Muscle of leg (tissue), 11 donors: ENCODE results near the gene CASKIN1. TPM values are rescaled to one million over a fixed set of nuclear protein-coding genes. Genes with fewer than 3 reads are reported as not detected.

Experiments
- DNase-seq: peaks from one replicate; pipeline ENCODE4 v3.0.0; 2013
- H3K27ac ChIP-seq: one replicate; pipeline ENCODE4 v1.5.1; 2013; ENCODE audit warnings: mild to moderate bottlenecking, low read length, control low read depth
- H3K27me3 ChIP-seq: one replicate; pipeline ENCODE4 v1.6.1; 2013; ENCODE audit warnings: low read length; ENCODE audit not compliant: control insufficient read depth, insufficient read depth
- H3K36me3 ChIP-seq: one replicate; pipeline ENCODE4 v1.6.1; 2013; ENCODE audit warnings: low read length; ENCODE audit not compliant: control insufficient read depth, insufficient read depth
- H3K4me1 ChIP-seq: one replicate; pipeline ENCODE4 v1.6.1; 2013; ENCODE audit warnings: low read length; ENCODE audit not compliant: control insufficient read depth, insufficient read depth
- H3K4me3 ChIP-seq: one replicate; pipeline ENCODE4 v1.5.1; 2013; ENCODE audit warnings: low read length, control low read depth
- H3K9me3 ChIP-seq: replicated peaks from 2 replicates; pipeline ENCODE4 v1.6.1; 2013; ENCODE audit warnings: low read depth, low read length; ENCODE audit not compliant: control insufficient read depth
- WGBS: methylation state at CpG from one replicate; pipeline ENCODE4 v1.1.5; 2013; ENCODE audit warnings: missing lambda C conversion rate; ENCODE audit not compliant: insufficient coverage; 5-methylcytosine and 5-hydroxymethylcytosine counted together
- polyA plus RNA-seq, 8 donors: library from polyadenylated mRNA; unstranded; fragments of 120-200 nt; gene quantifications; one replicate each; pipeline versions ENCODE4 v1.2.1 to v1.2.3, GENCODE V29; 2013; ENCODE audit warnings: inconsistent platforms in 1 of 8, low replicate concordance in 1 of 8; ENCODE audit not compliant: insufficient read length in 8 of 8, insufficient read depth in 1 of 8
- total RNA-seq: library from RNA; stranded (reverse); fragments of 120-200 nt; gene quantifications from one replicate; pipeline ENCODE4 v1.2.4, GENCODE V29; 2013

Gene CASKIN1
- total and polyA plus RNA-seq, 9 donors, result 0.75 to 2.4 (median 1.8) TPM

GRCh38 chr16:2195322-2196161, 863 bp downstream of the CASKIN1 start:
- Histone ChIP-seq H3K4me3 (peak overlapping the region; percentile 24), H3K4me1 (peaks cover 18% of the 10 kb centered on the region), H3K9me3 (no peaks in the 10 kb centered on the region), H3K36me3 (no peaks in the 10 kb centered on the region), H3K27me3 (peaks cover 50% of the 10 kb centered on the region), H3K27ac (no peak overlapping the region)
- DNase-seq, result no peak
- 0% methylated on average over 34 of the region's 49 CpGs for WGBS

GRCh38 chr16:2194852-2195321, 1.5 kb downstream of the CASKIN1 start:
- WGBS, result 26% methylated on average over 5 of the region's 10 CpGs
- Histone ChIP-seq H3K27ac (no peak overlapping the region), H3K27me3 (peaks cover 50% of the 10 kb centered on the region), H3K9me3 (no peaks in the 10 kb centered on the region), H3K4me1 (peaks cover 18% of the 10 kb centered on the region), H3K4me3 (no peak overlapping the region), H3K36me3 (no peaks in the 10 kb centered on the region)
- DNase-seq, result peak; percentile 57

GRCh38 chr16:2194166-2194834, 2.1 kb downstream of the CASKIN1 start:
- H3K9me3 ChIP-seq, result no peaks in the 10 kb centered on the region
- no peak overlapping the region for H3K4me3 ChIP-seq
- 30% methylated on average over 6 of the region's 16 CpGs for WGBS
- H3K36me3 ChIP-seq, result no peaks in the 10 kb centered on the region
- H3K27me3 ChIP-seq, result peaks cover 45% of the 10 kb centered on the region
- H3K27ac ChIP-seq, result no peak overlapping the region
- H3K4me1 ChIP-seq, result peaks cover 18% of the 10 kb centered on the region
- peak; percentile 65 for DNase-seq

GRCh38 chr16:2191446-2191706, 5.0 kb downstream of the CASKIN1 start:
- 66% methylated on average over 11 of the region's 11 CpGs for WGBS
- no peaks in the 10 kb centered on the region for H3K36me3 ChIP-seq
- no peak overlapping the region for H3K4me3 ChIP-seq
- peaks cover 25% of the 10 kb centered on the region for H3K27me3 ChIP-seq
- DNase-seq, result no peak
- H3K9me3 ChIP-seq, result no peaks in the 10 kb centered on the region
- H3K4me1 ChIP-seq, result peaks cover 18% of the 10 kb centered on the region
- H3K27ac ChIP-seq, result no peak overlapping the region

- Histone ChIP-seq H3K27me3 (peaks cover 24% of the 10 kb centered on the region), H3K4me3 (no peak overlapping the region), H3K9me3 (no peaks in the 10 kb centered on the region), H3K27ac (no peak overlapping the region), H3K36me3 (peaks cover 3% of the 10 kb centered on the region), H3K4me1 (peaks cover 17% of the 10 kb centered on the region)
- 63% methylated on average over 20 of the region's 25 CpGs for WGBS
- no peak for DNase-seq
Measured at GRCh38 chr16:2190659-2191445, 5.6 kb downstream of the CASKIN1 start.

- Histone ChIP-seq H3K9me3 (no peaks in the 10 kb centered on the region), H3K27ac (no peak overlapping the region), H3K36me3 (peaks cover 3% of the 10 kb centered on the region), H3K4me1 (peaks cover 10% of the 10 kb centered on the region), H3K4me3 (no peak overlapping the region), H3K27me3 (peaks cover 17% of the 10 kb centered on the region)
- no peak for DNase-seq
- WGBS, result 67% methylated on average over 15 of the region's 24 CpGs
Measured at GRCh38 chr16:2190002-2190658, 6.3 kb downstream of the CASKIN1 start.

- Histone ChIP-seq H3K27me3 (peaks cover 9% of the 10 kb centered on the region), H3K36me3 (peaks cover 3% of the 10 kb centered on the region), H3K4me1 (peaks cover 2% of the 10 kb centered on the region), H3K9me3 (no peaks in the 10 kb centered on the region), H3K27ac (no peak overlapping the region), H3K4me3 (no peak overlapping the region)
- WGBS, result 87% methylated on average over 16 of the region's 25 CpGs
- no peak for DNase-seq
Measured at GRCh38 chr16:2189252-2189893, 7.0 kb downstream of the CASKIN1 start.

- 94% methylated on average over 6 of the region's 8 CpGs for WGBS
- peaks cover 3% of the 10 kb centered on the region for H3K36me3 ChIP-seq
- H3K4me1 ChIP-seq, result no peaks in the 10 kb centered on the region
- H3K9me3 ChIP-seq, result no peaks in the 10 kb centered on the region
- DNase-seq, result no peak
- H3K27ac ChIP-seq, result no peak overlapping the region
- peaks cover under 1% of the 10 kb centered on the region for H3K27me3 ChIP-seq
- no peak overlapping the region for H3K4me3 ChIP-seq
Measured at GRCh38 chr16:2188395-2188794, 8.0 kb downstream of the CASKIN1 start.

GRCh38 chr16:2187212-2187611, 9.2 kb downstream of the CASKIN1 start:
- peaks cover 3% of the 10 kb centered on the region for H3K36me3 ChIP-seq
- H3K9me3 ChIP-seq, result no peaks in the 10 kb centered on the region
- WGBS, result 59% methylated on average over 16 of the region's 17 CpGs

More at GRCh38 chr16:2187212-2187611, 9.2 kb downstream of the CASKIN1 start:
- Histone ChIP-seq H3K4me3 (no peak overlapping the region), H3K27ac (no peak overlapping the region), H3K27me3 (no peaks in the 10 kb centered on the region), H3K4me1 (no peaks in the 10 kb centered on the region)
- DNase-seq, result no peak
